Activated CD4-positive, alpha-beta memory T cell treated with anti-CD3 and anti-CD28 coated beads for 36 hours (primary cell): ENCODE data around the gene HOXC6. TPM values are rescaled to one million over a fixed set of nuclear protein-coding genes. Genes with fewer than 3 reads are reported as not detected.

Source experiments
- CTCF ChIA-PET: fragments of 350-600 bp; sonication (Branson Sonifier 250); formaldehyde crosslinking; loops from one replicate; lab custom pipeline; 2021; ENCODE audit warnings: antibody characterized with exemption, inconsistent platforms; lab: Charles Lee
- POLR2A ChIA-PET: fragments of 350-600 bp; sonication (Branson Sonifier 250); formaldehyde crosslinking; loops from one replicate; lab custom pipeline; 2021; ENCODE audit warnings: antibody characterized with exemption; lab: Charles Lee
- DNase-seq: peaks from one replicate; pipeline ENCODE4 v3.0.0-alpha.2; 2020
- H3K27ac Mint-ChIP-seq: one replicate; pipeline ENCODE4 v1.8.0; 2021; ENCODE audit warnings: mixed read lengths
- H3K27me3 Mint-ChIP-seq: one replicate; pipeline ENCODE4 v1.8.0; 2021; ENCODE audit warnings: mixed read lengths
- H3K36me3 Mint-ChIP-seq: one replicate; pipeline ENCODE4 v1.8.0; 2021; ENCODE audit warnings: mixed read lengths
- H3K4me1 Mint-ChIP-seq: one replicate; pipeline ENCODE4 v1.8.0; 2021; ENCODE audit warnings: low read depth, mixed read lengths
- H3K4me3 Mint-ChIP-seq: one replicate; pipeline ENCODE4 v1.8.0; 2021; ENCODE audit warnings: mild to moderate bottlenecking, mixed read lengths
- H3K9me3 Mint-ChIP-seq: one replicate; pipeline ENCODE4 v1.8.0; 2021; ENCODE audit warnings: mixed read lengths
- intact Hi-C: fragments of 100-400 bp; cut with micrococcal nuclease; formaldehyde crosslinking; loops from one replicate; pipeline ENCODE4 v1.15.1; 2023
- total RNA-seq, 2 experiments: library from RNA; stranded (reverse); gene quantifications; one replicate each; pipeline ENCODE4 v1.2.3, GENCODE V29; 2021

HOXC6 gene
- total RNA-seq, result not detected

GRCh38 chr12:54028314-54029201, at the start of gene HOXC6:
Gene HOXC6 (plus strand): TSS chr12:54028440. CDS start chr12:54028522, 82 bp downstream.
- DNase-seq, result no peak
- peaks cover 3% of the 10 kb centered on the region for H3K36me3 Mint-ChIP-seq
- peaks cover 5% of the 10 kb centered on the region for H3K9me3 Mint-ChIP-seq
- H3K27ac Mint-ChIP-seq, result no peak within 1 kb of the TSS
- intact Hi-C loops, result no loop called here
- ChIA-PET POLR2A (no interaction called here), CTCF (interaction anchor here (0.9 to 2.1 kb wide), 3 partner anchors 13 to 179 kb away, joined by 3 to 7 read pairs (median 3); no protein-coding TSS in a partner anchor)
- H3K4me3 Mint-ChIP-seq, result peak within 1 kb of the TSS; percentile 1
- H3K4me1 Mint-ChIP-seq, result peaks cover 20% of the 10 kb centered on the region
- H3K27me3 Mint-ChIP-seq, result peaks cover 74% of the 10 kb centered on the region

- ChIA-PET POLR2A (no interaction called here), CTCF (no interaction called here)
- Mint-ChIP-seq H3K4me3 (no peak overlapping the region), H3K27me3 (peaks cover 85% of the 10 kb centered on the region), H3K4me1 (peaks cover 15% of the 10 kb centered on the region), H3K9me3 (no peaks in the 10 kb centered on the region), H3K27ac (no peak overlapping the region), H3K36me3 (peaks cover 8% of the 10 kb centered on the region)
- DNase-seq, result no peak
- intact Hi-C loops, result no loop called here
These were observed 49.5 kb upstream of the HOXC6 start for GRCh38 chr12:53978477-53979356.

- ChIA-PET POLR2A (no interaction called here), CTCF (interaction anchor here (0.7 to 1.5 kb wide), 4 partner anchors 8 to 227 kb away, joined by 3 to 4 read pairs (median 3); partner anchors contain the start of gene HOXC4)
- H3K27me3 Mint-ChIP-seq, result peaks cover 88% of the 10 kb centered on the region
- intact Hi-C loops, result loop anchor here (5.0 kb wide), 1 partner anchor 37 kb away; no protein-coding TSS in a partner anchor
- H3K4me1 Mint-ChIP-seq, result peaks cover 12% of the 10 kb centered on the region
- peaks cover 6% of the 10 kb centered on the region for H3K36me3 Mint-ChIP-seq
- H3K4me3 Mint-ChIP-seq, result no peak overlapping the region
- no peak for DNase-seq
- H3K27ac Mint-ChIP-seq, result no peak overlapping the region
- no peaks in the 10 kb centered on the region for H3K9me3 Mint-ChIP-seq
These were observed 48.0 kb upstream of the HOXC6 start for GRCh38 chr12:53980104-53980801.

GRCh38 chr12:53980802-53981496, 47.3 kb upstream of the HOXC6 start:
- peaks cover 87% of the 10 kb centered on the region for H3K27me3 Mint-ChIP-seq
- DNase-seq, result no peak
- intact Hi-C loops, result loop anchor here (5.0 kb wide), 1 partner anchor 36 kb away; no protein-coding TSS in a partner anchor

GRCh38 chr12:53981634-53982565, 46.3 kb upstream of the HOXC6 start:
- CTCF ChIA-PET, result interaction anchor here (1.5 kb wide), 1 partner anchor 24 kb away, joined by 4 read pairs; no protein-coding TSS in a partner anchor
- H3K27ac Mint-ChIP-seq, result no peak overlapping the region

More at GRCh38 chr12:53980802-53981496, 47.3 kb upstream of the HOXC6 start:
- Mint-ChIP-seq H3K9me3 (no peaks in the 10 kb centered on the region), H3K36me3 (no peaks in the 10 kb centered on the region), H3K4me3 (no peak overlapping the region), H3K27ac (no peak overlapping the region), H3K4me1 (peaks cover 12% of the 10 kb centered on the region)
- POLR2A ChIA-PET, result no interaction called here
- CTCF ChIA-PET, result interaction anchor here (0.6 to 1.5 kb wide), 5 partner anchors 8 to 227 kb away, joined by 3 to 4 read pairs (median 3); partner anchors contain the start of genes HOXC4 and HOXC9

GRCh38 chr12:53982648-53983567, 45.3 kb upstream of the HOXC6 start:
- POLR2A ChIA-PET, result no interaction called here
- H3K36me3 Mint-ChIP-seq, result no peaks in the 10 kb centered on the region
- H3K27me3 Mint-ChIP-seq, result peaks cover 88% of the 10 kb centered on the region
- intact Hi-C loops, result loop anchor here (5.0 kb wide), 1 partner anchor 34 kb away; no protein-coding TSS in a partner anchor
- peaks cover 15% of the 10 kb centered on the region for H3K4me1 Mint-ChIP-seq
- no peak overlapping the region for H3K27ac Mint-ChIP-seq
- H3K4me3 Mint-ChIP-seq, result no peak overlapping the region
- DNase-seq, result no peak
- no peaks in the 10 kb centered on the region for H3K9me3 Mint-ChIP-seq
- CTCF ChIA-PET, result no interaction called here

More at GRCh38 chr12:53981634-53982565, 46.3 kb upstream of the HOXC6 start:
- Mint-ChIP-seq H3K4me1 (peaks cover 15% of the 10 kb centered on the region), H3K9me3 (no peaks in the 10 kb centered on the region), H3K27me3 (peaks cover 88% of the 10 kb centered on the region), H3K4me3 (no peak overlapping the region), H3K36me3 (no peaks in the 10 kb centered on the region)
- no peak for DNase-seq
- POLR2A ChIA-PET, result no interaction called here
- intact Hi-C loops, result loop anchor here (5.0 kb wide), 1 partner anchor 35 kb away; no protein-coding TSS in a partner anchor

GRCh38 chr12:53983568-53983949, 44.7 kb upstream of the HOXC6 start:
- Mint-ChIP-seq H3K9me3 (no peaks in the 10 kb centered on the region), H3K36me3 (no peaks in the 10 kb centered on the region), H3K27ac (no peak overlapping the region), H3K4me3 (no peak overlapping the region), H3K4me1 (peaks cover 13% of the 10 kb centered on the region), H3K27me3 (peaks cover 89% of the 10 kb centered on the region)
- intact Hi-C loops, result loop anchor here (5.0 kb wide), 1 partner anchor 34 kb away; no protein-coding TSS in a partner anchor
- POLR2A ChIA-PET, result no interaction called here
- no peak for DNase-seq
- CTCF ChIA-PET, result interaction anchor here (5.4 to 5.8 kb wide), 2 partner anchors 217 to 231 kb away, joined by 21 to 46 read pairs; no protein-coding TSS in a partner anchor

GRCh38 chr12:53983950-53984572, 44.2 kb upstream of the HOXC6 start:
- ChIA-PET POLR2A (interaction anchor here (1.2 kb wide), 1 partner anchor 9 kb away, joined by 3 read pairs; no protein-coding TSS in a partner anchor), CTCF (interaction anchor here (1.1 to 5.8 kb wide), 10 partner anchors 9 to 231 kb away, joined by 3 to 46 read pairs (median 12); partner anchors contain the start of genes HOXC8 and SMUG1)
- Mint-ChIP-seq H3K27ac (no peak overlapping the region), H3K27me3 (peaks cover 87% of the 10 kb centered on the region), H3K36me3 (no peaks in the 10 kb centered on the region), H3K9me3 (no peaks in the 10 kb centered on the region), H3K4me3 (no peak overlapping the region), H3K4me1 (peaks cover 15% of the 10 kb centered on the region)
- no peak for DNase-seq
- intact Hi-C loops, result loop anchor here (5.0 kb wide), 1 partner anchor 33 kb away; no protein-coding TSS in a partner anchor
